Testis (tissue), 3 donors: ENCODE data around the gene NLGN1. TPM values are rescaled to one million over a fixed set of nuclear protein-coding genes. Genes with fewer than 3 reads are reported as not detected.

Source experiments
- DNase-seq: peaks from one replicate; pipeline ENCODE4 v3.0.0-alpha.2; 2019
- H3K27ac ChIP-seq, 2 donors: fragments of 200-600 bp; sonication (generic); one replicate each; pipeline ENCODE4 v1.5.1; 2019
- H3K27me3 ChIP-seq: fragments of 200-600 bp; sonication (generic); one replicate; pipeline ENCODE4 v1.5.1; 2019
- H3K36me3 ChIP-seq: fragments of 200-600 bp; sonication (generic); one replicate; pipeline ENCODE4 v1.5.1; 2017; ENCODE audit warnings: low read depth; ENCODE audit errors: missing control alignments
- H3K4me1 ChIP-seq: fragments of 200-600 bp; sonication (generic); one replicate; pipeline ENCODE4 v1.5.1; 2019
- H3K4me3 ChIP-seq, 2 donors: fragments of 200-600 bp; sonication (generic); one replicate each; pipeline ENCODE4 v1.5.1; 2017 to 2019
- H3K9me3 ChIP-seq: fragments of 200-600 bp; sonication (generic); one replicate; pipeline ENCODE4 v1.5.1; 2017
- POLR2A ChIP-seq: fragments of 450-650 bp; IDR thresholded peaks from one replicate; pipeline ENCODE4 v1.6.1; 2017; ENCODE audit warnings: antibody characterized with exemption, mild to moderate bottlenecking, moderate library complexity
- WGBS, 2 donors: methylation state at CpG; one replicate each; pipeline ENCODE4 v1.1.5; 2018; 5-methylcytosine and 5-hydroxymethylcytosine counted together
- intact Hi-C: fragments of 100-400 bp; cut with DNase I; formaldehyde crosslinking; loops from one replicate; pipeline ENCODE4 v1.15.1; 2023; ENCODE audit warnings: low total_unique reads
- polyA plus RNA-seq: library from polyadenylated mRNA; stranded (reverse); fragments of 350-450 nt; fragmentation: Illumina TruSeq; extraction: RNeasy Lipid Tissue Mini Kit (QIAGEN cat#74804); gene quantifications from one replicate; pipeline ENCODE4 v1.2.3, GENCODE V29; 2014; ENCODE audit warnings: low read depth, low replicate concordance; ENCODE audit not compliant: insufficient read depth
- total RNA-seq, 2 donors: library from RNA; depleted of rRNA; stranded (reverse); fragments of >200 nt; gene quantifications; one replicate each; pipeline ENCODE4 v1.2.3, GENCODE V29; 2016
- TF ChIP-seq, protein P1 (sequence below), 3 experiments: fragments of 450-650 bp in 2 of 3; fragments of 200-600 bp in 1 of 3; sonication (generic) in 1 of 3; IDR thresholded peaks; one replicate each; pipeline ENCODE4 v1.5.1; 2016 to 2019; ENCODE audit warnings: antibody characterized with exemption in 3 of 3, mild to moderate bottlenecking in 2 of 3, moderate library complexity in 1 of 3

Gene NLGN1
- total and polyA plus RNA-seq, 3 donors from 2014 or later: 10.6 to 19.2 (median 15.5) TPM

DNA sequence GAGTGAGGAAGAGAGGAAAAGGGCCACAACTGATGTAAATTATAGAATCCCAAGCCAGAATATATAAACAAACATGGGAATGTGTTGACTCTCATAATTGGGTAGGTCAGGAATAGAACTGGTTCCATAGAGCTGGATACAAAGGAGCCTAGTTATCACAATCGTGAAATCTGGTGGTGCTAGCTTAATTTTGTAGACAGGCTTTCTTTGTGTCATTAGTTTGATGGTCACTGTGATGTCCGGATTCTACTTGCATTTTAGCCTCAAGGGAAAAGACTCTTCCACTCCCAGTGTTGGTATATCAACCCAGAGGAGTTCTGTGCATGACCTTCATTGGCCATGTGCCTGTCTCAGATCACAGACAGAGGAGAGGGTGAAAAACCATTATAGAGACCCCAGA lies 81.8 kb downstream of the NLGN1 start:
- Histone ChIP-seq H3K4me3 (no peak overlapping the region), H3K27me3 (no peaks in the 10 kb centered on the region), H3K27ac (no peak overlapping the region), H3K4me1 (no peaks in the 10 kb centered on the region), H3K36me3 (no peaks in the 10 kb centered on the region), H3K9me3 (no peaks in the 10 kb centered on the region)
- intact Hi-C loops: no loop called here
- TF ChIP-seq, protein P1, sequence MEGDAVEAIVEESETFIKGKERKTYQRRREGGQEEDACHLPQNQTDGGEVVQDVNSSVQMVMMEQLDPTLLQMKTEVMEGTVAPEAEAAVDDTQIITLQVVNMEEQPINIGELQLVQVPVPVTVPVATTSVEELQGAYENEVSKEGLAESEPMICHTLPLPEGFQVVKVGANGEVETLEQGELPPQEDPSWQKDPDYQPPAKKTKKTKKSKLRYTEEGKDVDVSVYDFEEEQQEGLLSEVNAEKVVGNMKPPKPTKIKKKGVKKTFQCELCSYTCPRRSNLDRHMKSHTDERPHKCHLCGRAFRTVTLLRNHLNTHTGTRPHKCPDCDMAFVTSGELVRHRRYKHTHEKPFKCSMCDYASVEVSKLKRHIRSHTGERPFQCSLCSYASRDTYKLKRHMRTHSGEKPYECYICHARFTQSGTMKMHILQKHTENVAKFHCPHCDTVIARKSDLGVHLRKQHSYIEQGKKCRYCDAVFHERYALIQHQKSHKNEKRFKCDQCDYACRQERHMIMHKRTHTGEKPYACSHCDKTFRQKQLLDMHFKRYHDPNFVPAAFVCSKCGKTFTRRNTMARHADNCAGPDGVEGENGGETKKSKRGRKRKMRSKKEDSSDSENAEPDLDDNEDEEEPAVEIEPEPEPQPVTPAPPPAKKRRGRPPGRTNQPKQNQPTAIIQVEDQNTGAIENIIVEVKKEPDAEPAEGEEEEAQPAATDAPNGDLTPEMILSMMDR (IDR thresholded peaks at IDR 0.05): no peak
- TF ChIP-seq POLR2A: no peak
- no peak for DNase-seq
- 83 to 90% methylated on average over 2 of the region's 2 CpGs for WGBS, 2 donors

DNA sequence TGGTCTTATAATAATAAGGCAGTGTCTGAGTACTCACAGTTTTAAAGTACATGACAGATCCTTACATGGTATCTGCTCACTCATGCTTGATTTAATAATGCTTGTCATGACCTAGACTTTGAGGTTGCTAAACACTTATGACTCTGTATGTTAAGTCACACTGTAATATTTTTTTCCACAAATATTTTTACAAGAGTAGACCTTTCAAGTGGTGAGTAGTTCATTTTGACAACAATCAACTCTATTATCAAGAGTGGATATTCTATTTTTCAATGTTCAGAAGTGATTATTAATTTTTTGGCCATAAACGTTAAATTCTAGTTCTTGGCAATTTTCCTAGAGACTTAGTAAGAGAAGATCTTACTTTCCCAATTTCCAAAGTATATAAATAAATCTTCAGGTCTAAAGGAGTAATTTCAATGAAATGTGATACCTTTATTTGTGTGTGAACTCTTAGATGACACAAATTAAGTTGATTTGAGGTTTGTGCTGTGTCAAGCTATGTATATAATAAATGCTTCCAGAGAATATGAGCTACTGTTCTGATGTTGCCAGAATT lies 104.5 kb downstream of the NLGN1 start:
- H3K36me3 ChIP-seq: no peaks in the 10 kb centered on the region
- no peak overlapping the region for H3K27ac ChIP-seq
- WGBS, 2 donors: 32 to 45% methylated on average over 1 of the region's 1 CpG
- H3K4me1 ChIP-seq: no peaks in the 10 kb centered on the region
- intact Hi-C loops: no loop called here
- H3K9me3 ChIP-seq: no peaks in the 10 kb centered on the region
- no peak for TF ChIP-seq POLR2A
- TF ChIP-seq, protein P1 (IDR thresholded peaks at IDR 0.05): no peak
- DNase-seq: no peak
- H3K27me3 ChIP-seq: no peaks in the 10 kb centered on the region
- no peak overlapping the region for H3K4me3 ChIP-seq

DNA sequence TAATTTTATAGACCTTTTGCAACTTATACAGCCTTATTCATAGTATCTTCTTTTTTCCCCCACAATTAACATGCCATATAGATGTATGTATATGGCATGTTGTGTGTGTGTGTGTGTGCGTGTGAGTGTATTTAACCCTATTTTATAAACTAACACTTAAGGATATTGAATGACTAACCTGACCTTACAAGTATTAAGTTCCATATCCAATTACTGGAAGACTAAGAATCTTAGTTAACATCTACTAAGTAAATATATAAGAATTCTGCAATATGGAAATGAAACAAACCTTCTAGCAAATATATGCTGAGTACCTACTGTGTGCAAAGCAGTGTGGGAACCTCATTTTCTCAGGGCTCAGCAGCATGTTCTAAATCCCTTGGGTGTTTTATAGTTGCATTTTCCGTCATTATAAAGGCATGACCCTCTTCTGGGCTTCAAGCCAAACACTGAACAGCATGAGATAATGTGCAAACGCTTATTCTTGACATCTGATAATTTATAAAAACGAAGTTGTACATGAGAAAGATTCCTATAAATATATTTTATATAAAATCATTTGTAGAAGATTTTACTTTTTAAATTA lies 105.5 kb downstream of the NLGN1 start:
- TF ChIP-seq, protein P1 (IDR thresholded peaks at IDR 0.05): no peak
- no peak for TF ChIP-seq POLR2A
- Histone ChIP-seq H3K4me1 (no peaks in the 10 kb centered on the region), H3K4me3 (no peak overlapping the region), H3K27ac (no peak overlapping the region), H3K9me3 (no peaks in the 10 kb centered on the region), H3K27me3 (no peaks in the 10 kb centered on the region), H3K36me3 (no peaks in the 10 kb centered on the region)
- DNase-seq: no peak
- WGBS, 2 donors: 44 to 51% methylated on average over 4 of the region's 4 CpGs
- intact Hi-C loops: no loop called here

DNA sequence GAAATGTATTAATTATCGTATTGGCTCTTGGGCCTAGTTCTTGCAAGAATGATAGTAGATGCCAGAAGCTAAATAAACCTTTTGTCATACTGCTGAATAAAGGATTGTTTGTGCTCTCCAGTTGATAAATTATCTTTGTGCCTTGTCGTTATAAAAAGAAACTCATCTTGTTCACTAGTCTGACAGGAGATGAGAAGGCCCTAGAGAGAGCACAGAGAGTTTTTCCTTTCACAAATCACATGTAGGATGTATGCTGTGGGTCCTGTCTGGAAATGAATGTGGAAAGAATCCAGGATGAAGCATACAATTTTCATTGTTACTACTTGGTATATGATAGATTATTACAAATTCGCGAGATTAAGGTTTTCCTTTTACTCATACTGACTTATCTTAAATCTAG lies 113.0 kb downstream of the NLGN1 start:
- 58 to 74% methylated on average over 4 of the region's 4 CpGs for WGBS, 2 donors
- no peak for DNase-seq

More for the DNA sequence above, 113.0 kb downstream of the NLGN1 start:
- H3K36me3 ChIP-seq: no peaks in the 10 kb centered on the region
- H3K27me3 ChIP-seq: no peaks in the 10 kb centered on the region
- TF ChIP-seq, protein P1 (IDR thresholded peaks at IDR 0.05): no peak
- no peak for TF ChIP-seq POLR2A
- H3K27ac ChIP-seq: no peak overlapping the region
- intact Hi-C loops: no loop called here
- no peaks in the 10 kb centered on the region for H3K9me3 ChIP-seq
- H3K4me1 ChIP-seq: no peaks in the 10 kb centered on the region
- H3K4me3 ChIP-seq: no peak overlapping the region
